ENCODE measurements around the gene CA14. TPM values are rescaled to one million over a fixed set of nuclear protein-coding genes. Genes with fewer than 3 reads are reported as not detected.

Gene CA14
- total RNA-seq, 4 donors from 2014 or later: not detected

DNA sequence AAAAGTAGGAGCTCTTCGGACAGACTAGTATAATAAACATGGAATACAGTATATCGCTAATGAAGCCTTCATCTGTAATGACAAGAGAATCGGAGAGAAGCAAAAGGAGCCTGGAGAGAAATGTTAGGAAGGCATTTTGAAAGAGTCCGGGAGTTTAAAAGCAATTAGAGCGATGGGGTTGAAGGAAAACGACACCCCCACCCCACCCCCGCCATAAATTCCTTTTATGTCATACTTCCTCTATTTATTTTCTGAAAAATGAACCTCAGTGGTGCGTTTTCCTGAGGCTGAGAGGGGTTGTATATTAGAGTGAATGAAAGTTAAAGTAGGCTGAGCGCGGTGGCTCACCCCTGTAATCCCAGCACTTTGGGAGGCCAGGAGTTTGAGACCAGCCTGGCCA is 11.9 kb downstream of the CA14 start:
- no peak for ATAC-seq (ENCODE audit: low FRiP score)
- DNase-seq (ENCODE audit: low spot score): no peak
- TF ChIP-seq CTCF (IDR thresholded peaks at IDR 0.05): no peak

DNA sequence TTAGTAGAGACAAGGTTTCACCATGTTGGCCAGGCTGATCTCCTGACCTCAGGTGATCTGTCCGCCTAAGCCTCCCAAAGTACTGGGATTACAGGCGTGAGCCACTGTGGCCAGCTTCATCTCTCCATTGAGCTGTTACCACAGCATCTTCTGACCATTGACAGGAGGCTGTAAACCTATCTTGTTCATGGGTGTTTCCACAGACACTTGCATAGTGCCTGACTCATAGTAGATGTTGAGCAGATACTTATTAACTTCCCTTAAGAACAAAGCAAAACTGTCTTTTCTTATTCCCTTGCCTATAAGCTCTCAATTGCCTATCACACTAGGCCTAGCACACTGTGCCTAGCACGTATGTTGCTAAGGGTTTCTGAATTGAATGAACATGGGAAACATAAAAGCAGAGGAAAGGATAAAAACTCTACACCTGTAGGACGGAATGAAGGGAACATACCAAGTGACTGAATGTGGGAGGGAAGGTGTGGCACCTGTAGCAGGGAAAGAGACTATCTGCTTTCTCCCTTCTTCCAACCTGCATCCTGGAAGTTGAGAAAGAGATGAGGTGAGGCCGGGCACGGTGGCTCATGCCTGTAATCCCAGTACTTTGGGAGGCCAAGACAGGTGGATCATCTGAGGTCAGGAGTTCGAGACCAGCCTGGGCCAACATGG is 13.9 kb downstream of the CA14 start:
- no peak for TF ChIP-seq CTCF (IDR thresholded peaks at IDR 0.05)
- ATAC-seq (ENCODE audit: low FRiP score) (no peak), DNase-seq (ENCODE audit: low spot score) (no peak)

DNA sequence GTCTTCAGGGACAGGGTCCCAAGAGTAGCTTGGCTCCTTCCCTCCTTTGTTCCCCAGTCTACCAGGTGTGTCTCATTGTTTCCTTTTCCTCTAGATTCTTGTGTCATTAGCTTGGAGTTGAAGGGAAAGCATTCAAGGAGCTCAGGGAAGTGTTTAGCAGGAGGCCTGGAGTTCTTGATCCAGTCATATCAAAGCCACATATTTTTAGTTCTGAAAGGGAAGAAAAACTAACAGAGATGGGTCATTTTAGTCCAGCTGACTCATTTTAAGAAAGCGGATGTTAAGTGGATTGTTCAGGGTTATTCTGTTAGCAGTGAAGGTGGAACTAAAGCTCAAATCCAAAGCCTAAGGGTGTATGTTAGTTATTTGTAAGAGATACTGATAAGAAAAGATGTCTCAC is 15.7 kb downstream of the CA14 start:
- TF ChIP-seq CTCF (IDR thresholded peaks at IDR 0.05): no peak
- ATAC-seq (ENCODE audit: low FRiP score) (no peak), DNase-seq (ENCODE audit: low spot score) (no peak)

- DNase-seq (ENCODE audit: low spot score) (no peak), ATAC-seq (ENCODE audit: low FRiP score) (no peak)
- TF ChIP-seq CTCF (IDR thresholded peaks at IDR 0.05): no peak
Measured at GRCh38 chr1:150280138-150280707, 22.6 kb downstream of the CA14 start.

DNA sequence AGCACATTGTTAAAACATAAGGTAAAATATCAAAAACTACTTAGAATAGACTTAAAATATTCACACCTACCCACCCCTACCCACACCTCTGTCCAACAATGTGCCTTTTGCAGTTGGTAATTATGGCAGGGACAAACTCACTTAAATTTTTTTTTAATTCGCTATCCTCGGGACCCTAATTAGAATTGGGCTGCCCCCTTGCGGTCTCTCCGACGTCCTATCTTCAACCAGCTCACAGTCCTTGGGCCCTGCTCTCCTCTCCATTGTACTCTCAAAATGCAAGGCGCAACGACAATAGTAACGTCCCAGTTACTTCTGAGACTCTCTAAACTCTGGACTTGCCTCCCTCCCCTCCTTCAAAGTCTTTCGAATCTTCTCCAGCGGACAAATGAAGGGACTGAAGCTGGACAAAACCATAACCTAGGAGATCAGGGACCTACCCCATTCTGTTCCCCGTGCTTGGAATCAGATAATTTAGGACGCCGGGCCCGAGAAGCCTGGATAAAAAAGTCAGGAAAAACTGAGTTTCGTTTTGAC is 23.7 kb downstream of the CA14 start:
- DNase-seq (ENCODE audit: low spot score): peak; percentile 63
- ATAC-seq (ENCODE audit: low FRiP score): peak; percentile 58
- peak in 1 of 3 donors; percentile 26 for TF ChIP-seq CTCF (IDR thresholded peaks at IDR 0.05)

DNA sequence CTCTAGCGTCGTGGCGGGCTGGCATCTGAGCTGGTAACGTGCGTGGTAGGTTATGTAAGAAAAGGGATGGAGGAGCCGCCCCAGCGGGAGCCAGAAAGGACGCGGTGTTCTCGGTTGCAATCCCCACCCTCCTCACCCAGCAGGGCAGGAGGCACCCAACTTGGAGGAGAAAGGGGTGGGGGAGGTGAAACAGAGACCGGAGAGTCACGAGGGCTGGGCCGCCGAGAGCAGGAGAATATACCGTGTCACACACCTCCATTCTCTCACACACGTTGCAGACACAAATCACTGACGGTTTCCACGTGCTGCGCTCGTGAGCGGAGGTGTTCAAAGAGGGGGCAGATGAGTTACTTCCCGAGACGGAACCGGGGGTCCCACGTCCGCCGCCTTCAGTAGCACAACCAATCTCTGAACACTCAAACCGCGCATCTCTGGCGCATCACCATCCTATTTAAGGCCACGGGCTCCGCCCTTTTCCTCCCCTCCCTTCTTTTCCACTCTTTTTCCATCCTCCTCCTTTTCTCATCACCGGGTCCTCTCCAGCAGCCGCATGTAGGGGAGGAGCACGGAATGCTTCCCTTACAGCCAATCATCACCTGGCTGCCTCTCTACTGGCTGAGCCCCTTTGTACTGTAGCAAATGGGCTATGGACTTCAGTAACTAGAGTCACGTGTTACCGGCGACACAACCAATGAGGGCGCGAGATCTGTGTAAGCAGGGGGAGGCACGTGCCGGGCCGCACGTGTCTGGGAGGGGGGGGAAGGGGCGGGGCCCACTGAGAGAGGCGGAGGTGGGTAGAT is 24.4 kb downstream of the CA14 start, which contains the start of gene CIART:
CIART (plus strand) TSS at position 797 of the 800 bp plus-strand sequence. CDS start 714 bp downstream, outside the sequence.
- DNase-seq (ENCODE audit: low spot score) (peak; percentile 90), ATAC-seq (ENCODE audit: low FRiP score) (peak; percentile 97)
- no peak for TF ChIP-seq CTCF (IDR thresholded peaks at IDR 0.05)
